SK-N-SH (cell line): ENCODE data around the gene HSD11B1L. TPM values are rescaled to one million over a fixed set of nuclear protein-coding genes. Genes with fewer than 3 reads are reported as not detected.

Source experiments
- CTCF ChIA-PET: fragments of 300-600, 350-600 bp; formaldehyde crosslinking; extraction: SDS; loops from one replicate; lab custom pipeline; 2021; lab: Yijun Ruan, JAX
- POLR2A ChIA-PET: fragments of 350-600 bp; sonication (Branson Sonifier 250); formaldehyde crosslinking; extraction: SDS; loops from one replicate; lab custom pipeline; 2020; ENCODE audit warnings: antibody characterized with exemption, inconsistent platforms; lab: Yijun Ruan, JAX
- DNase-seq: peaks from one replicate; pipeline ENCODE4 v3.0.0; 2012
- H2AFZ ChIP-seq: fragments of 200-600 bp; sonication (generic); 2 replicates; pipeline ENCODE4 v1.8.1; 2016; ENCODE audit warnings: antibody characterized with exemption, mild to moderate bottlenecking, low read depth
- H3F3A ChIP-seq: fragments of 200-600 bp; sonication (generic); replicated peaks from 2 replicates; pipeline ENCODE3; 2016; ENCODE audit warnings: antibody characterized with exemption, mild to moderate bottlenecking; ENCODE audit not compliant: insufficient read depth
- H3K27ac ChIP-seq, 2 experiments: fragments of 200-500 bp in 1 of 2; fragments of 200-600 bp in 1 of 2; sonication (Bioruptor generic) in 1 of 2; sonication (generic), shearing (Covaris generic) in 1 of 2; 2 replicates each; pipeline versions ENCODE4 v1.5.1 to v1.6.1; 2014 to 2016; ENCODE audit warnings: low read depth in 2 of 2, inconsistent platforms in 1 of 2, low read length in 1 of 2, mild to moderate bottlenecking in 1 of 2, mixed read lengths in 1 of 2
- H3K27me3 ChIP-seq: fragments of 200-600 bp; sonication (generic), shearing (Covaris generic); 2 replicates; pipeline ENCODE4 v1.6.1; 2016; ENCODE audit warnings: mixed run types; ENCODE audit not compliant: insufficient read depth
- H3K36me3 ChIP-seq, 2 experiments: fragments of 200-500 bp in 1 of 2; fragments of 200-600 bp in 1 of 2; sonication (Bioruptor generic) in 1 of 2; sonication (generic) in 1 of 2; replicated peaks in 1 of 2; 2 replicates each; pipeline versions ENCODE3 to v1.5.1; 2014 to 2016; ENCODE audit warnings: low read length in 1 of 2, mild to moderate bottlenecking in 1 of 2; ENCODE audit not compliant: insufficient read depth in 2 of 2, control insufficient read depth in 1 of 2
- H3K4me1 ChIP-seq, 2 experiments: fragments of 200-500 bp in 1 of 2; fragments of 200-600 bp in 1 of 2; sonication (Bioruptor generic) in 1 of 2; sonication (generic), shearing (Covaris generic) in 1 of 2; 2 replicates each; pipeline versions ENCODE4 v1.5.1 to v1.6.1; 2014 to 2016; ENCODE audit warnings: low read depth in 1 of 2, low read length in 1 of 2, mixed run types in 1 of 2; ENCODE audit not compliant: insufficient read depth in 2 of 2, control insufficient read depth in 1 of 2
- H3K4me2 ChIP-seq: fragments of 200-600 bp; sonication (generic), shearing (Covaris generic); 2 replicates; pipeline ENCODE4 v1.6.1; 2017; ENCODE audit warnings: mixed run types
- H3K4me3 ChIP-seq, 2 experiments: fragments of 200-500 bp in 1 of 2; fragments of 200-600 bp in 1 of 2; sonication (Bioruptor generic) in 1 of 2; sonication (generic), shearing (Covaris generic) in 1 of 2; 2 replicates each; pipeline versions ENCODE4 v1.5.1 to v1.8.1; 2014 to 2016; ENCODE audit warnings: low read depth in 2 of 2, inconsistent platforms in 1 of 2, low read length in 1 of 2, mild to moderate bottlenecking in 1 of 2, mixed read lengths in 1 of 2, moderate library complexity in 1 of 2
- H3K79me2 ChIP-seq: fragments of 200-600 bp; sonication (generic); 2 replicates; pipeline ENCODE4 v1.8.1; 2017; ENCODE audit warnings: mild to moderate bottlenecking; ENCODE audit not compliant: insufficient read depth
- H3K9ac ChIP-seq: fragments of 200-600 bp; sonication (generic); 2 replicates; pipeline ENCODE4 v1.6.1; 2017; ENCODE audit warnings: mixed run types
- H3K9me2 ChIP-seq: fragments of 200-600 bp; sonication (generic); 2 replicates; pipeline ENCODE4 v1.6.1; 2017; ENCODE audit warnings: mixed run types
- H3K9me3 ChIP-seq: fragments of 200-600 bp; sonication (generic); 2 replicates; pipeline ENCODE4 v1.6.1; 2017; ENCODE audit warnings: mixed run types, mild to moderate bottlenecking, moderate library complexity
- H4K20me1 ChIP-seq: fragments of 200-600 bp; sonication (generic); 2 replicates; pipeline ENCODE4 v1.6.1; 2017; ENCODE audit warnings: mild to moderate bottlenecking, mixed run types; ENCODE audit not compliant: insufficient read depth
- EZH2phosphoT487 ChIP-seq: fragments of 200-600 bp; sonication (generic); IDR thresholded peaks from 2 replicates; pipeline ENCODE4 v1.6.1; 2017; ENCODE audit warnings: low read depth, mixed run types, mild to moderate bottlenecking, antibody characterized with exemption, moderate library complexity, borderline replicate concordance
- FOXM1 ChIP-seq: IDR thresholded peaks from 2 replicates; pipeline ENCODE4 v1.4.0; 2012; ENCODE audit warnings: low read depth, mild to moderate bottlenecking
- GABPA ChIP-seq: IDR thresholded peaks from 2 replicates; pipeline ENCODE4 v1.4.0; 2012; ENCODE audit warnings: low read depth, mild to moderate bottlenecking
- JUND ChIP-seq: IDR thresholded peaks from 2 replicates; pipeline ENCODE4 v1.4.0; 2012
- MXI1 ChIP-seq: IDR thresholded peaks from 2 replicates; pipeline ENCODE4 v1.6.1; 2012; ENCODE audit warnings: mild to moderate bottlenecking, low read depth, low read length, improper control_type of control experiment
- NRF1 ChIP-seq: IDR thresholded peaks from 2 replicates; pipeline ENCODE4 v1.6.1; 2012; ENCODE audit warnings: low read depth, mild to moderate bottlenecking, low read length
- POLR2AphosphoS5 ChIP-seq: IDR thresholded peaks from 2 replicates; pipeline ENCODE4 v1.6.1; 2012; ENCODE audit warnings: low read depth, low read length
- RAD21 ChIP-seq: IDR thresholded peaks from 2 replicates; pipeline ENCODE4 v1.6.1; 2012; ENCODE audit warnings: mild to moderate bottlenecking, low read length
- RCOR1 ChIP-seq: fragments of 150-350 bp; IDR thresholded peaks from 2 replicates; pipeline ENCODE4 v1.6.1; 2017; ENCODE audit warnings: antibody characterized with exemption, low read length
- RFX5 ChIP-seq: IDR thresholded peaks from 2 replicates; pipeline ENCODE4 v1.6.1; 2012; ENCODE audit warnings: mild to moderate bottlenecking, improper control_type of control experiment, low read length
- SMC3 ChIP-seq: IDR thresholded peaks from 2 replicates; pipeline ENCODE4 v1.6.1; 2012; ENCODE audit warnings: low read depth, low read length, improper control_type of control experiment
- TEAD4 ChIP-seq: IDR thresholded peaks from 2 replicates; pipeline ENCODE4 v1.4.0; 2012; ENCODE audit warnings: mild to moderate bottlenecking, borderline replicate concordance; ENCODE audit not compliant: insufficient read depth
- WGBS: methylation state at CpG from one replicate; pipeline ENCODE4 v1.1.6; 2017; ENCODE audit warnings: low lambda C conversion rate; 5-methylcytosine and 5-hydroxymethylcytosine counted together
- polyA plus RNA-seq, 3 experiments: library from polyadenylated mRNA; depleted of rRNA; stranded (reverse); fragments of >200 nt; gene quantifications; 2 replicates each; pipeline ENCODE4 v1.2.3, GENCODE V29; 2012
- TF ChIP-seq, protein P1 (sequence below): fragments of 150-350 bp; IDR thresholded peaks from 2 replicates; pipeline ENCODE4 v1.6.1; 2016; ENCODE audit warnings: mild to moderate bottlenecking, low read depth, low read length
- TF ChIP-seq, protein P2 (sequence below): fragments of 200-600 bp; sonication (generic); IDR thresholded peaks from 2 replicates; pipeline ENCODE4 v1.6.1; 2017; ENCODE audit warnings: antibody characterized with exemption, mild to moderate bottlenecking, moderate library complexity
- TF ChIP-seq, protein P3 (sequence below): IDR thresholded peaks from 2 replicates; pipeline ENCODE4 v1.4.0; 2012; ENCODE audit warnings: low read depth, borderline replicate concordance
- TF ChIP-seq, protein P4 (sequence below): IDR thresholded peaks from 2 replicates; pipeline ENCODE4; 2012
- TF ChIP-seq, protein P5 (sequence below): IDR thresholded peaks from 2 replicates; pipeline ENCODE4 v1.6.1; 2012; ENCODE audit warnings: mild to moderate bottlenecking, low read depth, low read length, moderate library complexity
- TF ChIP-seq, protein P6 (sequence below): fragments of 150-350 bp; IDR thresholded peaks from 2 replicates; pipeline ENCODE4 v1.6.1; 2017; ENCODE audit warnings: antibody characterized with exemption, low read length, low read depth, borderline replicate concordance
- TF ChIP-seq, protein P7 (sequence below): IDR thresholded peaks from 2 replicates; pipeline ENCODE4 v1.4.0; 2012; ENCODE audit warnings: low read depth, borderline replicate concordance

HSD11B1L gene
- polyA plus RNA-seq, 1 of the 3 experiments (the other 2 are of a cell fraction), result 53.3 TPM

DNA sequence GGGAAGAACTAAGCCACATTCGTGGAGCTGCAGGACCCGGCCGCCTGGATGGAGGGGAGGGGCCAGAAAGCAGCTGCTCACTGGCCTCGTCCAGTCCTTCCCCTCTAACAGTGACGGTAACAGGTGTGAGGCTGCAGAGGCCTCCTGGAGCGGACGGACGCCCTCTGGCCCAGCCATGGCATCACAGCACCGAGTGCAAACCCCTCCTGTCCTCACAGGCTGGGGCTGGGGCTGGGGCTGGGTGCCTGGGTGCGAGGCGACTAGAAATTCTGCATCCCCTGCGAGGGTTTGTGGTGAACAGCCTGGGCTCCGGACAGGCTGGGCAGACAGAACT, 4.1 kb upstream of the HSD11B1L start (continued):
- TF ChIP-seq, protein P1, sequence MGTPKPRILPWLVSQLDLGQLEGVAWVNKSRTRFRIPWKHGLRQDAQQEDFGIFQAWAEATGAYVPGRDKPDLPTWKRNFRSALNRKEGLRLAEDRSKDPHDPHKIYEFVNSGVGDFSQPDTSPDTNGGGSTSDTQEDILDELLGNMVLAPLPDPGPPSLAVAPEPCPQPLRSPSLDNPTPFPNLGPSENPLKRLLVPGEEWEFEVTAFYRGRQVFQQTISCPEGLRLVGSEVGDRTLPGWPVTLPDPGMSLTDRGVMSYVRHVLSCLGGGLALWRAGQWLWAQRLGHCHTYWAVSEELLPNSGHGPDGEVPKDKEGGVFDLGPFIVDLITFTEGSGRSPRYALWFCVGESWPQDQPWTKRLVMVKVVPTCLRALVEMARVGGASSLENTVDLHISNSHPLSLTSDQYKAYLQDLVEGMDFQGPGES, result no peak
- TF ChIP-seq SMC3, result no peak
- TF ChIP-seq, all 33 proteins: peak for 0

DNA sequence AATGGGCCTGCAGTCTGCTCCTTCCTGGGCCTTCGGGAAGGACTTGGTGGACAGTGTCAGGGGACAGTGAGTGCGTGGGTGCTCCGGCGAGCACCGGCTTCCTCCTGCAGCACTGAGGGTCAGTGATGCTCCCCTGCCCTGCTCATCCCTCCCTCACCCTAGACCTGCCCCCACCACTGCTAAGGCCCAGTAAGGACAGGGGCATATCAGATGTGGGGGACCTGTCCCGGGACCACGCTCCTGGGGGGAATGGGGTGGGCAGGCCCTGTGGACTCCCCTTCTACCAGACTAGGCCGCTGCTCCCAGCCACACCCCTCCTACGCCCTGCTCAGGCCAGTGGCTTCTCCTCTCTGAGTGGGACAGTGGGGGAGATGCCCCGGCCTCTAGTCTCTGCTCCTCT, 3.7 kb upstream of the HSD11B1L start:
- Histone ChIP-seq H3K9me3 (no peaks in the 10 kb centered on the region), H4K20me1 (no peaks in the 10 kb centered on the region), H3K27ac (no peak overlapping the region), H3K79me2 (peaks cover 17% of the 10 kb centered on the region), H3K27me3 (no peaks in the 10 kb centered on the region)
- no peak for DNase-seq
- POLR2A ChIA-PET, result no interaction called here
- 88% methylated on average over 4 of the region's 10 CpGs for WGBS
- TF ChIP-seq POLR2AphosphoS5 (no peak), RFX5 (no peak), MXI1 (no peak), NRF1 (no peak), SMC3 (no peak), RCOR1 (no peak), JUND (no peak), RAD21 (no peak), EZH2phosphoT487 (no peak), FOXM1 (no peak), GABPA (no peak), TEAD4 (no peak)
- TF ChIP-seq, protein P2, sequence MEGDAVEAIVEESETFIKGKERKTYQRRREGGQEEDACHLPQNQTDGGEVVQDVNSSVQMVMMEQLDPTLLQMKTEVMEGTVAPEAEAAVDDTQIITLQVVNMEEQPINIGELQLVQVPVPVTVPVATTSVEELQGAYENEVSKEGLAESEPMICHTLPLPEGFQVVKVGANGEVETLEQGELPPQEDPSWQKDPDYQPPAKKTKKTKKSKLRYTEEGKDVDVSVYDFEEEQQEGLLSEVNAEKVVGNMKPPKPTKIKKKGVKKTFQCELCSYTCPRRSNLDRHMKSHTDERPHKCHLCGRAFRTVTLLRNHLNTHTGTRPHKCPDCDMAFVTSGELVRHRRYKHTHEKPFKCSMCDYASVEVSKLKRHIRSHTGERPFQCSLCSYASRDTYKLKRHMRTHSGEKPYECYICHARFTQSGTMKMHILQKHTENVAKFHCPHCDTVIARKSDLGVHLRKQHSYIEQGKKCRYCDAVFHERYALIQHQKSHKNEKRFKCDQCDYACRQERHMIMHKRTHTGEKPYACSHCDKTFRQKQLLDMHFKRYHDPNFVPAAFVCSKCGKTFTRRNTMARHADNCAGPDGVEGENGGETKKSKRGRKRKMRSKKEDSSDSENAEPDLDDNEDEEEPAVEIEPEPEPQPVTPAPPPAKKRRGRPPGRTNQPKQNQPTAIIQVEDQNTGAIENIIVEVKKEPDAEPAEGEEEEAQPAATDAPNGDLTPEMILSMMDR, result no peak
- TF ChIP-seq, protein P3, sequence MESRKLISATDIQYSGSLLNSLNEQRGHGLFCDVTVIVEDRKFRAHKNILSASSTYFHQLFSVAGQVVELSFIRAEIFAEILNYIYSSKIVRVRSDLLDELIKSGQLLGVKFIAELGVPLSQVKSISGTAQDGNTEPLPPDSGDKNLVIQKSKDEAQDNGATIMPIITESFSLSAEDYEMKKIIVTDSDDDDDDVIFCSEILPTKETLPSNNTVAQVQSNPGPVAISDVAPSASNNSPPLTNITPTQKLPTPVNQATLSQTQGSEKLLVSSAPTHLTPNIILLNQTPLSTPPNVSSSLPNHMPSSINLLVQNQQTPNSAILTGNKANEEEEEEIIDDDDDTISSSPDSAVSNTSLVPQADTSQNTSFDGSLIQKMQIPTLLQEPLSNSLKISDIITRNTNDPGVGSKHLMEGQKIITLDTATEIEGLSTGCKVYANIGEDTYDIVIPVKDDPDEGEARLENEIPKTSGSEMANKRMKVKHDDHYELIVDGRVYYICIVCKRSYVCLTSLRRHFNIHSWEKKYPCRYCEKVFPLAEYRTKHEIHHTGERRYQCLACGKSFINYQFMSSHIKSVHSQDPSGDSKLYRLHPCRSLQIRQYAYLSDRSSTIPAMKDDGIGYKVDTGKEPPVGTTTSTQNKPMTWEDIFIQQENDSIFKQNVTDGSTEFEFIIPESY, result no peak
- TF ChIP-seq, protein P4, sequence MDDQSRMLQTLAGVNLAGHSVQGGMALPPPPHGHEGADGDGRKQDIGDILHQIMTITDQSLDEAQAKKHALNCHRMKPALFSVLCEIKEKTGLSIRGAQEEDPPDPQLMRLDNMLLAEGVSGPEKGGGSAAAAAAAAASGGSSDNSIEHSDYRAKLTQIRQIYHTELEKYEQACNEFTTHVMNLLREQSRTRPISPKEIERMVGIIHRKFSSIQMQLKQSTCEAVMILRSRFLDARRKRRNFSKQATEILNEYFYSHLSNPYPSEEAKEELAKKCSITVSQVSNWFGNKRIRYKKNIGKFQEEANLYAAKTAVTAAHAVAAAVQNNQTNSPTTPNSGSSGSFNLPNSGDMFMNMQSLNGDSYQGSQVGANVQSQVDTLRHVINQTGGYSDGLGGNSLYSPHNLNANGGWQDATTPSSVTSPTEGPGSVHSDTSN, result no peak
- TF ChIP-seq, protein P5, sequence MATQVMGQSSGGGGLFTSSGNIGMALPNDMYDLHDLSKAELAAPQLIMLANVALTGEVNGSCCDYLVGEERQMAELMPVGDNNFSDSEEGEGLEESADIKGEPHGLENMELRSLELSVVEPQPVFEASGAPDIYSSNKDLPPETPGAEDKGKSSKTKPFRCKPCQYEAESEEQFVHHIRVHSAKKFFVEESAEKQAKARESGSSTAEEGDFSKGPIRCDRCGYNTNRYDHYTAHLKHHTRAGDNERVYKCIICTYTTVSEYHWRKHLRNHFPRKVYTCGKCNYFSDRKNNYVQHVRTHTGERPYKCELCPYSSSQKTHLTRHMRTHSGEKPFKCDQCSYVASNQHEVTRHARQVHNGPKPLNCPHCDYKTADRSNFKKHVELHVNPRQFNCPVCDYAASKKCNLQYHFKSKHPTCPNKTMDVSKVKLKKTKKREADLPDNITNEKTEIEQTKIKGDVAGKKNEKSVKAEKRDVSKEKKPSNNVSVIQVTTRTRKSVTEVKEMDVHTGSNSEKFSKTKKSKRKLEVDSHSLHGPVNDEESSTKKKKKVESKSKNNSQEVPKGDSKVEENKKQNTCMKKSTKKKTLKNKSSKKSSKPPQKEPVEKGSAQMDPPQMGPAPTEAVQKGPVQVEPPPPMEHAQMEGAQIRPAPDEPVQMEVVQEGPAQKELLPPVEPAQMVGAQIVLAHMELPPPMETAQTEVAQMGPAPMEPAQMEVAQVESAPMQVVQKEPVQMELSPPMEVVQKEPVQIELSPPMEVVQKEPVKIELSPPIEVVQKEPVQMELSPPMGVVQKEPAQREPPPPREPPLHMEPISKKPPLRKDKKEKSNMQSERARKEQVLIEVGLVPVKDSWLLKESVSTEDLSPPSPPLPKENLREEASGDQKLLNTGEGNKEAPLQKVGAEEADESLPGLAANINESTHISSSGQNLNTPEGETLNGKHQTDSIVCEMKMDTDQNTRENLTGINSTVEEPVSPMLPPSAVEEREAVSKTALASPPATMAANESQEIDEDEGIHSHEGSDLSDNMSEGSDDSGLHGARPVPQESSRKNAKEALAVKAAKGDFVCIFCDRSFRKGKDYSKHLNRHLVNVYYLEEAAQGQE, result no peak
- TF ChIP-seq, protein P6, sequence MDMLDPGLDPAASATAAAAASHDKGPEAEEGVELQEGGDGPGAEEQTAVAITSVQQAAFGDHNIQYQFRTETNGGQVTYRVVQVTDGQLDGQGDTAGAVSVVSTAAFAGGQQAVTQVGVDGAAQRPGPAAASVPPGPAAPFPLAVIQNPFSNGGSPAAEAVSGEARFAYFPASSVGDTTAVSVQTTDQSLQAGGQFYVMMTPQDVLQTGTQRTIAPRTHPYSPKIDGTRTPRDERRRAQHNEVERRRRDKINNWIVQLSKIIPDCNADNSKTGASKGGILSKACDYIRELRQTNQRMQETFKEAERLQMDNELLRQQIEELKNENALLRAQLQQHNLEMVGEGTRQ, result no peak
- TF ChIP-seq, protein P7, sequence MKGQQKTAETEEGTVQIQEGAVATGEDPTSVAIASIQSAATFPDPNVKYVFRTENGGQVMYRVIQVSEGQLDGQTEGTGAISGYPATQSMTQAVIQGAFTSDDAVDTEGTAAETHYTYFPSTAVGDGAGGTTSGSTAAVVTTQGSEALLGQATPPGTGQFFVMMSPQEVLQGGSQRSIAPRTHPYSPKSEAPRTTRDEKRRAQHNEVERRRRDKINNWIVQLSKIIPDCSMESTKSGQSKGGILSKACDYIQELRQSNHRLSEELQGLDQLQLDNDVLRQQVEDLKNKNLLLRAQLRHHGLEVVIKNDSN, result no peak
- TF ChIP-seq, all 33 proteins: peak for 0
- H3K36me3 ChIP-seq, result no peaks in the 10 kb centered on the region
- H3K4me3 ChIP-seq, result no peak overlapping the region
- H3K9ac ChIP-seq, result no peak overlapping the region
- CTCF ChIA-PET, result interaction anchor here (2.2 to 2.4 kb wide), 2 partner anchors 10 to 12 kb away, joined by 6 to 9 read pairs; partner anchors contain the start of gene RPL36
- H3K4me2 ChIP-seq, result no peak overlapping the region
- H3F3A ChIP-seq, result no peaks in the 10 kb centered on the region
- H3K9me2 ChIP-seq, result no peaks in the 10 kb centered on the region
- H3K4me1 ChIP-seq, result peaks cover 4 to 17% of the 10 kb centered on the region in 2 experiments; a peak in 1 of 4 replicates
- H2AFZ ChIP-seq, result no peak overlapping the region
